ENCODE data around the gene TYW1. TPM values are rescaled to one million over a fixed set of nuclear protein-coding genes. Genes with fewer than 3 reads are reported as not detected.
"Not testable (repeated sequence)": the region's sequence is repeated elsewhere in the genome, so short reads cannot be mapped to it uniquely, and the experiment has no call there.

The TYW1 gene
- total RNA-seq, 1 experiment from 2014 or later = 24.5 TPM

DNA sequence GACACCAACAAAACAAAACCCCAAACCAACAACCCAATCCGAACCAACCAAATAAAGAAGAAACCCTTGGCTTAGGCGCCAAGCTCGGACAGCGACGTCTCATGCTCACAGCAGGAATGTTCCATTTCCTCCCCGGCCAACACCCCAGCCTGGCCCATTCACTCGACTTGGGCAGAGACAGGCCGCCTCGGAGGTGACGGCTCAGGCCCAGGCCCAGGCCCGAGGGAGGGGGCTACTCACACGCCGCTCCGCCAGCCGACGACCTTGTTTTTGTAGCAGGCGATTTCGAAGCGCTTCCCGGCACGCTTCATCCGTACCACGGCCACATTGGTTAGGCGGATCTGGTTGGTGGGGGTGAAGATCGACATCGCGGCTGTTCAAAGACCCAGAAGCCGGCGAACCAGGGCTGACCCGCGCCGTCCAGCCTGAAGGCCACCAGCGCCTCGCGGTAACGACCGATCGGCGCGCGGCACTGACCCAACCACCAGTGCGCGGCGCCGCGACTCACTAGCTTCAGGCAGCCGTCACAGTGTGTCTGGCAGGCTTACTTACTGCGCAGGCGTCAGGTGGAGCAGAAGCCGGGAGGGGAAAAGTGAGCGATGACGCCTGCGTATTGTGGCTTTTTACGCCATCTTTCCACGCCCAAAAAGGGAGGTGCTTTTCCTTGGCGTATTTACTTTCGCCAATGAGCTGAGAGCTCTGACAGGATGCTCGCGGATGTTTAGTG is 1.4 kb upstream of the TYW1 start, which contains the start of gene SBDS:
SBDS (minus strand) TSS at position 537 of the 727 bp plus-strand sequence; CDS start at position 368, 169 bp downstream.
- H3K4me1 ChIP-seq (ENCODE audit: control insufficient read depth, insufficient read depth, low read length); BruUV-seq (replicated peaks); in situ Hi-C loops (cut with HindIII; ENCODE audit: low pct_unique_long_range_greater_than_20kb, low sequenced_read_pairs); H3K27me3 ChIP-seq (ENCODE audit: control insufficient read depth, insufficient read depth, low read length); H3K9me3 ChIP-seq (ENCODE audit: control insufficient read depth, insufficient read depth, low read depth, low read length): not testable (repeated sequence)
- ChIA-PET POLR2A (interaction anchor here (0.6 kb wide), 2 partner anchors 71 to 76 kb away, joined by 3 to 7 read pairs; no protein-coding TSS in a partner anchor), CTCF (interaction anchor here (0.6 to 0.7 kb wide), 2 partner anchors 20 to 520 kb away, joined by 3 read pairs; no protein-coding TSS in a partner anchor)
- intact Hi-C loops (cut with micrococcal nuclease; ENCODE audit: unreplicated experiment) = loop anchor here (5.0 kb wide), 1 partner anchor 168 kb away; no protein-coding TSS in a partner anchor
- H3K4me3 ChIP-seq (ENCODE audit: low read depth in 2 of 2, low read length in 2 of 2) = peak within 1 kb of the TSS; percentile 92 to 99
- DNase-seq (ENCODE audit: low read depth, low spot score) = peak; percentile 100
- peaks cover 10% of the 10 kb centered on the region; the same call in 1 of the 2 replicates for H3K36me3 ChIP-seq (ENCODE audit: control insufficient read depth, insufficient read depth, low read length)
- peak within 1 kb of the TSS; percentile 88 for H3K27ac ChIP-seq (ENCODE audit: low read length)
- TF ChIP-seq, protein P1, sequence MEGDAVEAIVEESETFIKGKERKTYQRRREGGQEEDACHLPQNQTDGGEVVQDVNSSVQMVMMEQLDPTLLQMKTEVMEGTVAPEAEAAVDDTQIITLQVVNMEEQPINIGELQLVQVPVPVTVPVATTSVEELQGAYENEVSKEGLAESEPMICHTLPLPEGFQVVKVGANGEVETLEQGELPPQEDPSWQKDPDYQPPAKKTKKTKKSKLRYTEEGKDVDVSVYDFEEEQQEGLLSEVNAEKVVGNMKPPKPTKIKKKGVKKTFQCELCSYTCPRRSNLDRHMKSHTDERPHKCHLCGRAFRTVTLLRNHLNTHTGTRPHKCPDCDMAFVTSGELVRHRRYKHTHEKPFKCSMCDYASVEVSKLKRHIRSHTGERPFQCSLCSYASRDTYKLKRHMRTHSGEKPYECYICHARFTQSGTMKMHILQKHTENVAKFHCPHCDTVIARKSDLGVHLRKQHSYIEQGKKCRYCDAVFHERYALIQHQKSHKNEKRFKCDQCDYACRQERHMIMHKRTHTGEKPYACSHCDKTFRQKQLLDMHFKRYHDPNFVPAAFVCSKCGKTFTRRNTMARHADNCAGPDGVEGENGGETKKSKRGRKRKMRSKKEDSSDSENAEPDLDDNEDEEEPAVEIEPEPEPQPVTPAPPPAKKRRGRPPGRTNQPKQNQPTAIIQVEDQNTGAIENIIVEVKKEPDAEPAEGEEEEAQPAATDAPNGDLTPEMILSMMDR (IDR thresholded peaks at IDR 0.05) = peak; percentile 50
- peak; percentile 69 for TF ChIP-seq POLR2AphosphoS5 (IDR thresholded peaks at IDR 0.05; ENCODE audit: low read depth, low read length)
- TF ChIP-seq SIN3A (IDR thresholded peaks at IDR 0.05; ENCODE audit: borderline replicate concordance, insufficient read depth, low read depth, low read length) = peak; percentile 39; the same call in 1 of the 2 replicates
- ATAC-seq = peak; percentile 85

DNA sequence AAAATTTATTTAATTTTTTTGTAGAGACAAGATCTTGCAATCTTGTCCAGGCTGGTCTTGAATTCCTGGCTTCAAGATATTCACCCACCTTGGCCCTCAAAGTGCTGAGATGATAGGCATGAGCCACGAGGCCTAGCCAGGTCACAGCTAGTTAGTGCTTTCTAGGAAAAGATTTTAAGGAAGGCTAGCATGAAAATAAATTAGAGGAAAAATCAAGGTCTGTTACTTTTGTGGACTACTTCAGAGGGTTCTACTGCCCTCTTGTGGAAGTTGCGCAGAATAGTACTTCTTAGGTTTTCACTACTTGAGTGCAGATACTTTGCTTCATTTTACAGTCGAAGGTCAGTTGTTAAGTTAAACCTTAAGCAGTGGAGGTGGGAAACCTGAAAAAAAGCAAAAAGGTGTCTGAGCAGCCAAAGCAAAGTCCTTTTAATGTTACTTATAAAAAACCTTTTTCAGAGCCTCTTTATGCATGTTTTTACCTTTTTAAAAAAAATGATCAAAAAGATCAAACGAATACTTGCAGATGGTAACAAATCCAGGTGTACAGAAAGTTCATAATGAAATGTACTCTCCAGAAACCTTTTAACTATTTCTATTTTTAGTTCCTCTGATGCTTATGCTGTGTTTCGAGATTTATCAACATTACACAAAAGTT is 4.1 kb downstream of the TYW1 start:
- TF ChIP-seq, protein P1 (IDR thresholded peaks at IDR 0.05) = peak; percentile 58
- H3K9me3 ChIP-seq (ENCODE audit: control insufficient read depth, insufficient read depth, low read depth, low read length); BruUV-seq (replicated peaks); in situ Hi-C loops (cut with HindIII; ENCODE audit: low pct_unique_long_range_greater_than_20kb, low sequenced_read_pairs); intact Hi-C loops (cut with micrococcal nuclease; ENCODE audit: unreplicated experiment); H3K4me3 ChIP-seq (ENCODE audit: low read depth in 2 of 2, low read length in 2 of 2); H3K36me3 ChIP-seq (ENCODE audit: control insufficient read depth, insufficient read depth, low read length); H3K4me1 ChIP-seq (ENCODE audit: control insufficient read depth, insufficient read depth, low read length); H3K27me3 ChIP-seq (ENCODE audit: control insufficient read depth, insufficient read depth, low read length); POLR2A ChIA-PET; DNase-seq (ENCODE audit: low read depth, low spot score); CTCF ChIA-PET; H3K27ac ChIP-seq (ENCODE audit: low read length); ATAC-seq: not testable (repeated sequence)

DNA sequence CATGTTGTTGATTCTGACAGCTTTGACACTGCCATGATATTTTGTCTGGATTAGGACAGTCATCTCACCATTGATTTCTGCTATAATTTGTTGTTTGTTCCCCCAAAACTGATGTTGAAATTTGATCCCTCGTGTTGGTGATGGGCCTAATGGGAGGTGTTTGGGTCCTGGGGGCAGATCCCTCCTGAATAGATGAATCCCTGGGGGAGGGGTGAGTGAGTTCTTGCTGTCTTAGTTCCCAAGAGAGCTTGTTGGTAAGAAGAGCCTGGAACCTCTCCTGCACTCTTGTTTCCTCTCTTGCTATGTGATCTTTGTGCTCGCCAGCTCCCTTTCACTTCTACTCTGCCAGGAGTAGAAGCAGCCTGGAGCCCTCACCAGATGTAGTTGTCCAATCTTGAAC is 7.5 kb downstream of the TYW1 start:
- DNase-seq (ENCODE audit: low read depth, low spot score); H3K27ac ChIP-seq (ENCODE audit: low read length); POLR2A ChIA-PET; in situ Hi-C loops (cut with HindIII; ENCODE audit: low pct_unique_long_range_greater_than_20kb, low sequenced_read_pairs); H3K9me3 ChIP-seq (ENCODE audit: control insufficient read depth, insufficient read depth, low read depth, low read length); intact Hi-C loops (cut with micrococcal nuclease; ENCODE audit: unreplicated experiment); ATAC-seq; H3K4me3 ChIP-seq (ENCODE audit: low read depth in 2 of 2, low read length in 2 of 2); H3K4me1 ChIP-seq (ENCODE audit: control insufficient read depth, insufficient read depth, low read length); H3K36me3 ChIP-seq (ENCODE audit: control insufficient read depth, insufficient read depth, low read length); BruUV-seq (replicated peaks); H3K27me3 ChIP-seq (ENCODE audit: control insufficient read depth, insufficient read depth, low read length); CTCF ChIA-PET: not testable (repeated sequence)

All from Panc1 (cell line).